ENCODE results near the gene NRARP.
A peak's percentile ranks its signal among the peaks of the same experiment; 100 is the strongest.
"Not testable (repeated sequence)": the region's sequence is repeated elsewhere in the genome, so short reads cannot be mapped to it uniquely, and the experiment has no call there.

Gene NRARP

DNA sequence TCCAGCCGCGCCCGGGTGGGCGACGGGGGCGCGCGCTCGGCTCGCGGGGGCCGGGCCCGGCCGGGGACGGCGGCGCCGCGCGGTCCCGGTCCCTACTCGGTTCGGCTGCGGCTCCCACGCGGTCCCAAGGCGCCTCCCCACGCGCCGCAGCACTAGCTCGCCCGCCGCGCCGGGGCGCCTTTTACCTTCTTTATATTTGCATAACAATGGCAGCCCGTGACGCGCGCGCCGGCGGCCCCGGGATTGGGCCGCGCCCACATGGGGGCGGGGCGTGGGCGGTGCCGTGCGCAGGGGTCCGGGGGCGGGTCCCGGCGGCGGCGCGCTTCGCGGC, at the start of gene NRARP:
Gene NRARP, minus strand, starts transcription at position 154 of the 331 bp plus-strand sequence. CDS start 343 bp downstream, outside the sequence.
- ATAC-seq = peak; percentile 80 to 84

DNA sequence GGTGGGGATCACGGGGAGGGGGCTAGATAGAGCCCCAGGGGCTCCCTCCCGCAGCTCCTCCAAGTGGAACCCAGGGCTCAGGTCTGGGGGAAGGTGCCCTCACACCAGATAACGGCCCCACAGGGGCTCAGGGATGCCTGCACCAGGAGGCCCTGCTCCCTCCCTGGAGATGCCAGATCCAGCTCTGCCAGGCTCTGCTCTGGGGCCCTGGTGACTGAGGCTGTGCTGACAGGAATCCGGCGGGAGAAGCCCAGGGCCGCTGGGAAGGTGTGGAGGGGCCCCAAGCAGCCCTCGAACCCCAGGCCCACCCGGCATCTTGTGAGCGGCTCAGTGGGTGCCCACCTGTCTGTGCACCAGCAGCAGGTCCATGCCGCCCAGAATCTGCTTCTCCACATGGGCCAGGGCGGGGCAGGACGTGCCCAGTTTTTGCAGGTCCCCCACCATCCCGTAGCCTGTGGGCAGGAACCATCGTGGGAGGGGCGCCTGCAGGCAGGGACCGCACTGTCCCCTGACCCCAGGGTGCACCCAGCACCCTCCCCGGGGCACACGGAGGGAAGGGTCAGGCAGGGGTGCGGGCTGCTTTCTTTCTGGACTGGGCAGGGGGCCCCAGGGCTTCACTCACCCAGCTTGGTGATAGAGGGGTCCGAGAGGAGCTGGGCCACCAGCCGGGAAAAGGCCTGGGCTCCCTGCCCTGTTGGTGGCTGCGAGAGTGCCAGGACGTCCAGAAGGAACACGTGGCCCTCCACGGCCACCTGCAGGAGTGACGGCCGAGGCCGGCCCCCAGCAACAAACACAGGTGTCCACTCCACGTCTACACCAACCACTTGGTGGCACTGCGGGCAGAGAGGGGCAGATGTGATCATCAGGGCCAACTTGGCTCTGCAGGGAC, 48.9 kb upstream of the NRARP start:
- no peak for ATAC-seq

DNA sequence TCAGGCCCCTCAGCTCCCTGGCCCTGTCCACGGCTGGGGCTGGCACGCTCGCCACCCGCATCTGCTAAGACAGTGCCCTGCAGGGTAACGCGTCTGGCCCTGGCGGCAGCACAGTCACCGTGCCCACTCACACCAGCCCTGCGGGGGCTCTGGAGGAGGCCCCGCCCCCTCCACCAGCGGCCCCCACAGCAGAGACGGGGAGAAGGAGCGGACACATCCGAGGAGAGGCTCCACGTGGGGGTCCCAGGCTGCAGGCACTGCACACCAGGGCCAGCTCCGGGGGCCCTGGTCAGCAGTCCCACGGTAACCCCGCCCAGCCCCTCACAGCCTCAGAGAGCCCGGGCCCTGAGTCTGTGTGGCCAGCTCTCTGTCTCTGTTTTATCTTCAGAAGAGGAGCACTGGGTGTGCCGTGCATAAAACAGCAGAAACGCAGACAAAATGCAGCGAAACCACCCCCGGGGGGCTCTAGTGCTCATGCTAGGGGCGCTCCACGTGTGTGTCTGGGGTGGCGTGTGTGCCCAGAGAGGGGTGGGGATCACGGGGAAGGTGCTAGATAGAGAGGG, 47.5 kb upstream of the NRARP start:
- no peak for ATAC-seq

DNA sequence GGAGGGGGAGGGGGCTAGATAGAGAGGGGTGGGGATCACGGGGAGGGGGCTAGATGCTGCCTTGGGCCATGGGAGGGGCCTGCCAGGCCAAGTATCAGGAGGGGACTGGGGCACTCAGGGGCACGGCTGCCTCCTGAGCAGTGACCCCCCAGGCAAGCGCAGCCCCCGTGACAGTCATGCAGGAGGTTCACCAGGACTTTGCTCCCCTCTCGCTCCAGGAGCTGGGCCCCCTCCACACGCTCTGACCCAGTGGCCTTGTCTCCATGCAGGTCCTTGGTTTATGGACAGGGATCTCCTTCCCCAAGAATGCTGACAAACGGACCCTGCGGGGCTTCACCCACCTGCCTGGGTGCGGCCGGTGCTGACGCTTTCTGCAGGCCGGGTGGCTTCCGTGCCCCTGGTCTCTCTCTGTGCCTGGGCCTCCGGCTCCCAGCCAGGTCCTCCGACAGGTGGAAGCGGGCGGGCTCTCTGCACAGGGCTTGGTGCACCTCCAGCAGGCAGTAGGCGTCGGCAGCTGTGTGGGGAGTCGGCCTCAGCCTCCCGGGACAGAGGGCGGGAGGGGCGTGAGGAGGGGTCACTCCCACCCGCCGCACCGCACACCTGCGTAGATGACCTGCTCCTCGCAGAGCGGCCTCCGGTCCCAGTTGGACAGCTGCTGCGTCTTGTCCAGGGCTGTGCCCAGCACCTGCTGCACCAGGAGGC, 46.8 kb upstream of the NRARP start:
- no peak for ATAC-seq

- ATAC-seq = no peak
Measured at GRCh38 chr9:137347928-137348327, 45.9 kb upstream of the NRARP start.

GRCh38 chr9:137342482-137342881, 40.4 kb upstream of the NRARP start:
- ATAC-seq = no peak

GRCh38 chr9:137341227-137341626, 39.2 kb upstream of the NRARP start:
- ATAC-seq = no peak

DNA sequence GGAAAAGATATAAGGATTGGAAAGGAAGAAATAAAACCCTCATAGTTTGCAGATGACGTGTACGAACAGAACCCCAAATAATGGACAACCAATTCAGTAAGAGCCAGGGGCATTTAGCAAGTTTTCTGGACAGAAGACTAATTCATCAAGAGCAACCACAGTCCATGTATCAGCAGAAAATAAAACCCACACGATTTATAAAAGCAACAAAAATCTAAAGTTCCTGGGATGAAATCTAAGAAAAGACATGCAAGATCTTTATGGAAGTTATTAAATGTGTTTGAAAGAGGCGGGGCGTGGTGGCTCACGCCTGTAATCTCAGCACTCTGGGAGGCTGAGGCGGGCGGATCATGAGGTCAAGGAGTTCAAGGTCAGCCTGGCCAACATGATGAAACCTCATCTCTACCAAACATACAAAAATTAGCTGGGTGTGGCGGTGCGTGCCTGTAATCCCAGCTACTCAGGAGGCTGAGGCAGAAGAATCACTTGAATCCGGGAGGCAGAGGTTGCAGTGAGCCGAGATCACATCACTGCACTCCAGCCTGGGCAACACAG, 37.9 kb upstream of the NRARP start:
- ATAC-seq = not testable (repeated sequence)

DNA sequence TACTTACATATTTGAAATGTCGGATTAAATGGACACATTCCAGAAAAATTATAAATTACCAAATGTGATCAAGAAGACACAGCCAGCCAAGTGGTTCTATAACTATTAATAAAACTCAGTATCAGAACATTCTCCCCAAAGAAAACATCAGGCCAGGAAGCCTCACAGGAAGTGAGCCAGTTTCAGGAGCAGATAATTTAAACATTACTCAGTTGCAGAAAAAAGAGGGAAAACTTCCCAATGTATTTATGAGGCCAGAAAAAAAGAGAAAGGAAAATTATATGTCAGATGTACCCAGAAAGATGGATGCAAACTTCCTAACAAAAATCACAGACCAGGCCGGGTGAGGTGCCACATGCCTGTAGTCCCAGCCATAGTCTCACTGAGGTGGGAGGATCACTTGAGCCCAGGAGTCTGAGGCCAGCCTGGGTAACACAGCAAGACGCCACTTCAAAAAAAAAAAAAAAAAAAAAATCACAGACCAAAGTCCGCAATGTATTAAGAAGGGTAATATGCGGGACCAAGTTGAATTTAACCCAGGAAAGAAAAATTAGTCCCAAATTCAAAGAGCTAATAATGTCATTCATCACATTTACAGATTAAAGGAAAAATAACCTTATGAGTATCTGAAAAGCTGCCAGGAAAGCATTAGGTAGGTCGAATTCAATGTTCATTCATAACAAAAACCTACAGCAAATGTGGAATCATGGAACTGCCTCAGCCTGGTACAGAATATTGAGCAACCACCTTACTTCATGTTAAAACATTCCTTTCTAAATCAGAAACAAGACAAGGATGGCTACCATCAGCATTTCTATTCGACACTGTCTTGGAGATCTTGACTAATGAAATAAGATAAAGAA, 37.2 kb upstream of the NRARP start:
- ATAC-seq = no peak

GRCh38 chr9:137336735-137337134, 34.7 kb upstream of the NRARP start:
- no peak for ATAC-seq

DNA sequence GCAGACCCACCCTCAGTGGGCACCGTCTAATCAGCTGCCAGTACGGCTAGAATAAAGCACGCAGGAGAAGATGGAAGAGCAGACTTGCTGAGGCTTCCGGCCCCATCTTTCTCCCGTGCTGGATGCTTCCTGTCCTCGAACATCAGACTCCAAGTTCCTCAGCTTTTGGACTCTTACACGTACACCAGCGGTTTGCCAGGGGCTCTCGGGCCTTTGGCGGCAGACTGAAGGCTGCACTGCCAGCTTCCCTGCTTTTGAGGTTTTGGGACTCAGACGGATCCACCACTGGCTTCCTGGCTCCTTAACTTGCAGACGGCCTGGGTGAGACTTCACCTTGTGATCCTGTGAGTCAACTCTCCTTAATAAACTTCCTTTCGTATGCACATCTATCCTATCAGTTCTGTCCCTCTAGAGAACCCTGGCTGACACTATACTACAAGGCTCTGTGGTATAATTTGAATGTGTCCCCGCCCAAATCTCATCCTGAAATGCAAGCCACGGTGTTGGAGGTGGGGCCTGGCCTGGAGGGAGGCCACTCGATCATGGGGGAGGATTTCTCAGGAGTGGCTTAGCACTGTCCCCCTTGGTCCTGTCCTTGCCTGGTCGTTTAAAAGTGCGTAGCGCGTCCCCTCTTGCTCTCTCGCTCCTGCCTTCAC, 31.1 kb upstream of the NRARP start:
- no peak for ATAC-seq

GRCh38 chr9:137331929-137332328, 29.9 kb upstream of the NRARP start:
- no peak for ATAC-seq

- ATAC-seq = no peak
Measured at GRCh38 chr9:137330689-137331088, 28.6 kb upstream of the NRARP start.

DNA sequence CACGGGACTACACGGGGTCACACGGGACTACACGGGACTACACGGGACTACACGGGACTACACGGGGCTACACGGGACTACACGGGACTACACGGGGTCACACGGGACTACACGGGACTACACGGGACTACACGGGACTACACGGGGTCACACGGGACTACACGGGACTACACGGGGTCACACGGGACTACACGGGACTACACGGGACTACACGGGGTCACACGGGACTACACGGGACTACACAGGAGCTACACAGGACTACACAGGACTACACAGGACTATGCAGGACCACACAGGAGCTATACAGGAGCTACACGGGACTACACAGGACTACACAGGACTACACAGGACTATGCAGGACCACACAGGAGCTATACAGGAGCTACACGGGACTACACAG, 27.5 kb upstream of the NRARP start:
- not testable (repeated sequence) for ATAC-seq

GRCh38 chr9:137327641-137328550, 25.8 kb upstream of the NRARP start:
- not testable (repeated sequence) for ATAC-seq

GRCh38 chr9:137326445-137327065, 24.5 kb upstream of the NRARP start:
- ATAC-seq = peak; percentile 68 to 75

- ATAC-seq = no peak
Measured at GRCh38 chr9:137325799-137326198, 23.7 kb upstream of the NRARP start.

DNA sequence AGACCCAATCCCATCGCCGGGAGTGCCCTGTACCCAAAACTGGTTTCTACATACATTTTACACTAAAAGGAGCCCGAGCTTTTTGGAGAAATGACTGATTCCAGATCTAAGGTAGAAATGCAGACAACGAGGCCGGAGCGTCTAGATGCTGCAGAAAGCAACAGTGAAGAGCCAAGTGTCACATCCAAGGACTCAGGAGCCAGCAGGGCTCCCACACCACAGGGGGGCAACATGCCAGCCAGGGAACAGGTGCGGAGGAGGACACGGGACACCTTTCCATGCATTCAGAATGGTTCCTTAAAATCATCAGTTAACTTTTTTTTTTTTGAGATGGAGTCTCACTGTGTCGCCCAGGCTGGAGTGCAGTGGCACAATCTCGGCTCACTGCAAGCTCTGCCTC, 23.1 kb upstream of the NRARP start:
- no peak for ATAC-seq

DNA sequence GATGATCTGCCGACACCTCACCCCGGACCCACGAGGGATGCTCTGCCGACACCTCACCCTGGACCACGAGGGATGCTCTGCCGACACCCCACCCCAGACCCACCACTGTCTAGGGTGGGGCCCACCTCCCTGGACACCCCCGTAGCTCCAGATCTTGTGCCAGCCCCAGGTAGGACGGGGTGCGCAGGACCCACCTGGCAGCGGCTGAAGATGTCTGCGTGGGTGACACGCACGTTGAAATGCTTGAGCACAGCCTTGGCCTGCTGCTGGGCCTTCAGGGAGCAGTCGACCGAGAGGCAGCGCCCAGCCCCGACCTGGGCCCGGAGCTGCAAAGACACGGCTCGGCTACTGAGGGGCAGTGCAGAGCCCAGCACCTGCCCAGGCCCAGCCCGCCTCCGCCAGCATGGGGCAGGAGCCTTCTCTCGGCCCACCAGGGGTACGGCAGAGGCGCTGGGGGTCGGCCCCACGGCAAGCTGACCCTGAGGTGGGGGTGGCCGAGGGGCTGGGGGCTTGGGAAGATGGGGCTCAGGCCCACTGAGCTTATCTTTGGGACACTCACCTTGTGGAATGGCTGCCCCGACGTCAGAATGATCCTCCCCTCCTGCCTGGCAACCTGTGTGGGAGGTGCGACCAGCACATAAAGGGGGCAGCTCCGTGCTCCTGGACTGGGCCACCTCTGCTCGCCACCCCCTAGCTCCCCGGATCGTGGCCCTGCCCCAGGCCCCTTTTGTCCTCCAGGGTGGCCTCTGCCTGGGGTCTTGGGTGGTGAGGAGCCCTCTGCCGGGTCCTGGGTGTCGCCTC, 21.7 kb upstream of the NRARP start:
- ATAC-seq = no peak

Data from activated CD4-positive, CD25-positive, alpha-beta regulatory T cell treated with anti-CD3 and anti-CD28 coated beads, Interleukin-2, amount 50 U/mL, for 24 hours (primary cell).